AG09309 (cell line): ENCODE results near the gene CSHL1.

Source experiments
- DNase-seq: peaks from one replicate; pipeline ENCODE4 v3.0.0-alpha.2; 2010; ENCODE audit warnings: low read depth
- H3K4me3 ChIP-seq: 2 replicates; pipeline ENCODE4 v1.5.1; 2011; ENCODE audit warnings: mild to moderate bottlenecking, low read depth, low read length, moderate library complexity; ENCODE audit not compliant: control insufficient read depth
- TF ChIP-seq, protein P1 (sequence below): IDR thresholded peaks from 2 replicates; pipeline ENCODE4 v1.5.1; 2011; ENCODE audit warnings: mild to moderate bottlenecking, low read depth, low read length, inconsistent platforms; ENCODE audit not compliant: insufficient read depth, control insufficient read depth; ENCODE audit errors: missing control alignments

Gene CSHL1

DNA sequence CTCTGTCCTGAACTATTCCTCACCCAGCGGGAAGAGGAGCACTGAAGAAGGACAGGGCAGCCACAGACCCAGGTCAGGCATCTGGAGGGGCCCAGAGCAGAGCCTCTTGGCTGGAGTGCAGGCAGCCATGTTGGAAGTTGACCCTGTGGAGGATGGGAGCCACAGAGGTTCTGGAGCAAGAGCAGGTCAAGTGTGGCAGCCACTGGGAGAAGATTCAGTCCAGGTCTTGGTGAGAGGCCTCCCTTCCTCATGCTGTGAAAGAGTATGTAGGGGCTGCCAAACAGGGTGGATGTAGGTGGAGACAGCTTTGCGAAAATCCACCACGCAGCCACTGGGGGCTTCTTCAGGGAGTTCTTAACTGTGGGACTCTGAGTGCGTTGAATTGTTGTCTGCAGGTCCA, 21.7 kb upstream of the CSHL1 start:
- no peak for DNase-seq
- H3K4me3 ChIP-seq, result no peak overlapping the region
- TF ChIP-seq, protein P1, sequence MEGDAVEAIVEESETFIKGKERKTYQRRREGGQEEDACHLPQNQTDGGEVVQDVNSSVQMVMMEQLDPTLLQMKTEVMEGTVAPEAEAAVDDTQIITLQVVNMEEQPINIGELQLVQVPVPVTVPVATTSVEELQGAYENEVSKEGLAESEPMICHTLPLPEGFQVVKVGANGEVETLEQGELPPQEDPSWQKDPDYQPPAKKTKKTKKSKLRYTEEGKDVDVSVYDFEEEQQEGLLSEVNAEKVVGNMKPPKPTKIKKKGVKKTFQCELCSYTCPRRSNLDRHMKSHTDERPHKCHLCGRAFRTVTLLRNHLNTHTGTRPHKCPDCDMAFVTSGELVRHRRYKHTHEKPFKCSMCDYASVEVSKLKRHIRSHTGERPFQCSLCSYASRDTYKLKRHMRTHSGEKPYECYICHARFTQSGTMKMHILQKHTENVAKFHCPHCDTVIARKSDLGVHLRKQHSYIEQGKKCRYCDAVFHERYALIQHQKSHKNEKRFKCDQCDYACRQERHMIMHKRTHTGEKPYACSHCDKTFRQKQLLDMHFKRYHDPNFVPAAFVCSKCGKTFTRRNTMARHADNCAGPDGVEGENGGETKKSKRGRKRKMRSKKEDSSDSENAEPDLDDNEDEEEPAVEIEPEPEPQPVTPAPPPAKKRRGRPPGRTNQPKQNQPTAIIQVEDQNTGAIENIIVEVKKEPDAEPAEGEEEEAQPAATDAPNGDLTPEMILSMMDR, result no peak

DNA sequence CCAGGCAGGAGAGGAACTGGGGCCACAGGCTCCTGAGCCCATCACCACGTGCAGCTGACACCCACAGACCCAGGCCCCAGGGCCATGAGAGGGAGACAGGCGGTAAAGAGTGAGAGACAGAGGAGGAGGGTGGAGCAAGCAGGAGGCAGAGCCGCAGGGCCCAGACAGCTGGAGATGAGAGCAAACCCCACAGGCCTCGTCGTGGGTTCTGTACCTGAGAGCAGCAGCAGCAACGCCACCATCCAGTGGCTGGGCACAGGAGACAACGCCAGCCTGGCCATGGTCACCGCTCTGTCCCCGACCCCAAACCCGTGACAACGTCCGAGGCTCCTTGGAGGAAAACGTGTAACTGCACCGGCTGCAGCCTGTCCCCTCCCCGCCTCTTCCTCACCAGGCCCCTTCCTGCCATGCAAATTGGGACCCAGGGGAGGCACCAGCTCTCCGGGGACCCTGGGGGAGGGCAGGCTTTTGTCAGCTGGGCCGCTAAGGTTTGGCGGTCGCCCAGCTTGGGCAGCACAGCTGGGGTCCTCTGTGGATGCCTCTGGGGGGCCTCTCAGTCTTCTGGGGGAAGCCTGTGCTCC, 21.0 kb upstream of the CSHL1 start, which contains the start of gene CD79B:
Gene CD79B, minus strand, starts transcription at position 351 of the 581 bp plus-strand sequence. Its CDS starts 70 bp downstream, at position 281.
- TF ChIP-seq, protein P1, result no peak
- no peak within 1 kb of the TSS for H3K4me3 ChIP-seq
- no peak for DNase-seq

DNA sequence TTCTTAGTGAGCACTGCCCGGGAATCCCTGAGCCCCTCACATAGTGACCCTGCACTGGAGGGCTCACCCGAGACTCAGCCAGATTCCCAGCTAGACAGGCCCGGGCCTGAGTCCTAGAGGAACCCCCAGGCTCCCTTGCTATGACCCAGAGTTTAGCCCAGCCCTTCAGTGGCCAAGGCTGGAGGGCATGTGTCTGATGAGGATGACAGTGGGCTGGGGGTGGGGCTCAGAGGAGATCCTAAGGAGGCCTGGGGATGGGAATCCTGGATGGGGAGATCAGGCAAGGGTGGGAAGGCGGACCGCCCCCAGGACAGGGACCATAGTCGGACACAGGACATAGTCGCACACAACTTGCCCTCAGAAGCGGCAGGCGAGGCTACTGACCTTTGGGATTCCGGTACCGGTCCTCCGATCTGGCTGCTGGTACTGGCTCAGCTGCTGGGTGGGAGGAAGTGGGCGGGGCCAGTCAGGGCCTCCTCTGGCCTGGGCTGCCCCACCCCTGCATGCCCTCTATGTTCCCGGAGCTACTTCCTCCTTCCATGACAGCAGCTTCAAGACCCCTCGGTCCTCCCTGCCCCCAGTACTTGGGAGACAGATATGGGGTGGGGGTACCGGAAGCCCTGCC, 20.0 kb upstream of the CSHL1 start:
- DNase-seq, result no peak
- H3K4me3 ChIP-seq, result no peak overlapping the region
- TF ChIP-seq, protein P1, result no peak

DNA sequence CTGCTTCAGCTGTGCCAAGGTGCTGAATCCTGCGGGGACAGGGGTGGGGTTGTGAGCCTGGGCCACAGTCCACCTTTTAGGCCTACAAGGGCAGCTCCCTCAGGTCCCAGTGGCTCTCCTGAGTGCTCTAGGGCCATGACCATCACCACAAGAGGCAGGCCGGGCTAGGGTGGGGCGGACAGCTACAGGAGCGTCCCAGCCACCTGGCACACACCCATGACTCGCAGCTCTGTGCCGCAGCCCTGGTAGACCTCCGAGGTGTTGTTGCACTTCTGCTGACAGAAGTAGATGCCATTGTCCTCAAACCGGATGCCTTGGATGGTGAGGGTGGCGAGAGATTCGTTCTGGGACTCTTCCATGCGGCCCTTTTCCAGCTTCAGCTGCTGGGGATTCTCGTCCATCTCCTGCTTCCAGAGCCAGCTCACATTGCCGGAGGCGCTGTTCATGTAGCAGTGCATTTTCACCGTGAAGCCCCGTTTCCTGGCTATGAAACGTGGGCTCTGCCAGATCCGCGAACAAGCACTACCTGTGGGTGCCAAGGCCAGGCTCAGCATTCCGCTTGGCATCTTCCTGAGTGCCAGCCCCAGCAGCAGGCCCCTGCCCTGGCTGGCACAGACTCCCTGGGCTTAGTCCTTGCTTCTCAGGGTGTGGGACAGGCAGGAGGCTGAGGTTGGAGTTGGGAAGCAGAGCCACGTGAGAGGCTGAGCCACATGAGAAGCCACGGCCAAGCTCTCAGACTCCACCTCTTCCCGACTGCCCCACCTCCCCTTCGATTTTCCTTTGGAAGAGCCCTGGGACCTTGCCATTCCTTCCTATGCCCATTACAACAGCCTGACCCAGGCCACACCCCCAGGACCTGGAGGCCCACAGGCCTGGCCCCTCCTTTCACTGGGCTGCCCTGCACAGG, 19.1 kb upstream of the CSHL1 start:
- TF ChIP-seq, protein P1, result no peak
- H3K4me3 ChIP-seq, result no peak overlapping the region
- no peak for DNase-seq

DNA sequence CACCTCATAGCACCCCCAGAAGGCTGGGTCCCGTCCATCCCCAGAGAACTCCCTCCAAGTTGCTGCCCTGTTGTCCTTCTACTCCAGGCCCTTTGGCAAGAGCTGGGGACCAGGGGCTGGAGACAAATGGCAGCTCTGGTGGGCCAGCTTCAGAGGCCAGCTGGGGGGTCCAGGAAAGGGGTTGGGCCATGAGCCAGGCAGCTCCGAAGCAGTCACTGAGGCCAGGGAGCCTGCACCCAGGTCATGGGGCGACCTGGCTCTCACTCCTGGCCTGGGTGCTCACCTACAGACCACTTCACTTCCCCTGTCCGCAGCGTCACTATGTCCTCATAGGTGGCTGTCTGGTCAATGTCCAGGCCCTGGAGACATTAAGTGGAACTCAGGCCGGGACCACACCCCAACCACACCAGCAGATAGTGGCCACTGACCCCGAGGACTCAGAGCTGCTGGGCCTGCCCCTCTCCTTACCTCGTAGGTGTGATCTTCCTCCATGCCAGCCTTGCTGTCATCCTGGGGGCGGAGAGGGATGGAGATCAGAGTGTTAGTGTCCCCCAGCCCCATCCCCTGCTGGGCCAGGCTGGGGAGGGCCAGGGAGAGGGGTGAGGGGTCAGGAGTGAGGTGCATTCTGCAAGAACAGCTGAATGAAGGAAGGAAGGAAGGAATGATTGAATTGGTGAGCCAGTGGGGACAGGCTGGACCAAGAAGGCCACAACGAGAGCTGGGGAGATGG, 18.1 kb upstream of the CSHL1 start:
- TF ChIP-seq, protein P1, result no peak
- no peak overlapping the region for H3K4me3 ChIP-seq
- no peak for DNase-seq

DNA sequence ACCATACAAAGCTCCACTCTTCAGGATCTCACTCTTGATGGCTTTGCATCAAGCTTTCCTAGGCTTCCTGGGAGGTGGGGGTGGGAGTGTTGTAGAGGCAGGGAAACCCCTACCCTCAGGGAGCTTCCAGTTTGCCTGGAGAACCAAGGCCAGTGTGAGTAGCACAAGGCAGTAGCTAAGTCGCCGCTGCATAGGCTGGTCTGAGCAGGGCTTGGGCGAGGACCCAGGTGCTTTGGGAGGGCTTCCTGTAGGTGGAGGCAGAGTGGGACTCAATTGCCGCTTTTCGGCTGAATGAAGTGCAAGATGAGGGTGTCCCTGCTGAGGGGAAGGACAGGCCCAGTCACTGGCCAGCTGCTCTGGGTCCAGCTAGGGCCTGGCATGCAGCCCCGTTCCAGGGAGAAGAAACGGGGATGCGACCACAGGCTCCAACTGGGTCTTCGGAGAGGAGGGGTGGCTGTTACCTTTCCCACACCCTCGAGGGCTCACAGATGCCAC, 17.2 kb upstream of the CSHL1 start:
- no peak for DNase-seq
- TF ChIP-seq, protein P1, result no peak
- no peak overlapping the region for H3K4me3 ChIP-seq
